Vagina (tissue), 2 donors: ENCODE results near the gene NTNG1. TPM values are rescaled to one million over a fixed set of nuclear protein-coding genes. Genes with fewer than 3 reads are reported as not detected.

ENCODE experiments used
- DNase-seq, 2 donors: peaks; one replicate each; pipeline ENCODE4 v3.0.0-alpha.2; 2017; ENCODE audit errors: extremely low spot score in 2 of 2
- H3K27ac ChIP-seq: fragments of 200-600 bp; sonication (generic); one replicate; pipeline ENCODE4 v1.5.1; 2019
- H3K27me3 ChIP-seq: fragments of 200-600 bp; sonication (generic); one replicate; pipeline ENCODE4 v1.5.1; 2019
- H3K36me3 ChIP-seq, 2 donors: fragments of 200-600 bp; sonication (generic); one replicate each; pipeline ENCODE4 v1.5.1; 2017 to 2019
- H3K4me1 ChIP-seq: fragments of 200-600 bp; sonication (generic); one replicate; pipeline ENCODE4 v1.5.1; 2019
- H3K4me3 ChIP-seq, 2 donors: fragments of 200-600 bp; sonication (generic); 1 replicate in 1 of 2; 2 replicates in 1 of 2; pipeline ENCODE4 v1.5.1; 2016 to 2019
- H3K9me3 ChIP-seq: fragments of 200-600 bp; sonication (generic); one replicate; pipeline ENCODE4 v1.5.1; 2019
- CTCF ChIP-seq, 3 experiments: fragments of 450-650 bp in 2 of 3; fragments of 200-600 bp in 1 of 3; sonication (generic) in 1 of 3; IDR thresholded peaks; one replicate each; pipeline ENCODE4 v1.5.1; 2017 to 2019; ENCODE audit warnings: antibody characterized with exemption in 3 of 3, mild to moderate bottlenecking in 2 of 3, moderate library complexity in 2 of 3
- POLR2A ChIP-seq, 2 donors: fragments of 450-650 bp; IDR thresholded peaks; one replicate each; pipeline ENCODE4 v1.6.1; 2017; ENCODE audit warnings: antibody characterized with exemption in 2 of 2, mild to moderate bottlenecking in 2 of 2, moderate library complexity in 2 of 2
- POLR2AphosphoS5 ChIP-seq, 2 donors: sonication (generic); formaldehyde crosslinking; IDR thresholded peaks; one replicate each; pipeline ENCODE4 v1.9.0; 2017; ENCODE audit warnings: antibody characterized with exemption in 2 of 2, mild to moderate bottlenecking in 2 of 2, low read depth in 1 of 2; ENCODE audit not compliant: insufficient read depth in 1 of 2
- intact Hi-C: fragments of 100-400 bp; cut with DNase I; formaldehyde crosslinking; loops from one replicate; pipeline ENCODE4 v1.15.1; 2023
- total RNA-seq: library from RNA; depleted of rRNA; stranded (reverse); fragments of >200 nt; gene quantifications from one replicate; pipeline ENCODE4 v1.2.3, GENCODE V29; 2016

The NTNG1 gene
- total RNA-seq, 1 donor from 2014 or later, result 6.6 TPM

- Histone ChIP-seq H3K27me3 (no peaks in the 10 kb centered on the region), H3K36me3 (no peaks in the 10 kb centered on the region), H3K4me1 (no peaks in the 10 kb centered on the region), H3K27ac (no peak overlapping the region), H3K4me3 (no peak overlapping the region), H3K9me3 (no peaks in the 10 kb centered on the region)
- no peak for DNase-seq
- intact Hi-C loops, result no loop called here
- TF ChIP-seq POLR2AphosphoS5 (IDR thresholded peaks at IDR 0.05; ENCODE audit: insufficient read depth in 1 of 2, low read depth in 1 of 2), result no peak
- no peak for TF ChIP-seq CTCF (IDR thresholded peaks at IDR 0.05)
- TF ChIP-seq POLR2A (IDR thresholded peaks at IDR 0.05), result no peak
Observed at GRCh38 chr1:107194380-107194779, 53.5 kb downstream of the NTNG1 start.

- Histone ChIP-seq H3K4me3 (no peak overlapping the region), H3K27me3 (no peaks in the 10 kb centered on the region), H3K27ac (no peak overlapping the region), H3K36me3 (no peaks in the 10 kb centered on the region), H3K9me3 (no peaks in the 10 kb centered on the region), H3K4me1 (no peaks in the 10 kb centered on the region)
- TF ChIP-seq POLR2AphosphoS5 (IDR thresholded peaks at IDR 0.05; ENCODE audit: insufficient read depth in 1 of 2, low read depth in 1 of 2), result no peak
- TF ChIP-seq POLR2A (IDR thresholded peaks at IDR 0.05), result no peak
- no peak for TF ChIP-seq CTCF (IDR thresholded peaks at IDR 0.05)
- DNase-seq, result no peak
- intact Hi-C loops, result no loop called here
Observed at GRCh38 chr1:107195476-107195875, 54.6 kb downstream of the NTNG1 start.

GRCh38 chr1:107196973-107197562 lies 56.2 kb downstream of the NTNG1 start:
- H3K36me3 ChIP-seq, result no peaks in the 10 kb centered on the region
- TF ChIP-seq CTCF (IDR thresholded peaks at IDR 0.05) (no peak), POLR2A (IDR thresholded peaks at IDR 0.05) (no peak), POLR2AphosphoS5 (IDR thresholded peaks at IDR 0.05; ENCODE audit: insufficient read depth in 1 of 2, low read depth in 1 of 2) (no peak)
- H3K4me3 ChIP-seq, result no peak overlapping the region
- no peaks in the 10 kb centered on the region for H3K9me3 ChIP-seq
- DNase-seq, result no peak
- no peaks in the 10 kb centered on the region for H3K27me3 ChIP-seq
- H3K4me1 ChIP-seq, result no peaks in the 10 kb centered on the region
- intact Hi-C loops, result no loop called here
- no peak overlapping the region for H3K27ac ChIP-seq

GRCh38 chr1:107198561-107198960 lies 57.7 kb downstream of the NTNG1 start:
- Histone ChIP-seq H3K27ac (no peak overlapping the region), H3K9me3 (no peaks in the 10 kb centered on the region), H3K4me1 (no peaks in the 10 kb centered on the region), H3K27me3 (no peaks in the 10 kb centered on the region), H3K4me3 (no peak overlapping the region), H3K36me3 (no peaks in the 10 kb centered on the region)
- intact Hi-C loops, result no loop called here
- TF ChIP-seq POLR2A (IDR thresholded peaks at IDR 0.05) (no peak), POLR2AphosphoS5 (IDR thresholded peaks at IDR 0.05; ENCODE audit: insufficient read depth in 1 of 2, low read depth in 1 of 2) (no peak)
- DNase-seq, result no peak

- Histone ChIP-seq H3K36me3 (no peaks in the 10 kb centered on the region), H3K4me3 (no peak overlapping the region), H3K27ac (no peak overlapping the region), H3K9me3 (no peaks in the 10 kb centered on the region), H3K27me3 (no peaks in the 10 kb centered on the region), H3K4me1 (no peaks in the 10 kb centered on the region)
- intact Hi-C loops, result no loop called here
- no peak for TF ChIP-seq POLR2A (IDR thresholded peaks at IDR 0.05)
- no peak for TF ChIP-seq CTCF (IDR thresholded peaks at IDR 0.05)
- no peak for TF ChIP-seq POLR2AphosphoS5 (IDR thresholded peaks at IDR 0.05; ENCODE audit: insufficient read depth in 1 of 2, low read depth in 1 of 2)
- DNase-seq, result no peak
Observed at GRCh38 chr1:107200631-107201030, 59.8 kb downstream of the NTNG1 start.
